MM.1S (cell line): ENCODE data around the gene ELMO1.

Experiments used
- DNase-seq: peaks from one replicate; pipeline ENCODE4 v3.0.0-alpha.2; 2015
- H2AFZ ChIP-seq: fragments of 300-600 bp; sonication (generic); 2 replicates; pipeline ENCODE4 v1.6.0; 2016; ENCODE audit warnings: antibody characterized with exemption, low read length
- H3F3A ChIP-seq: fragments of 300-600 bp; sonication (generic); 2 replicates; pipeline ENCODE4 v1.6.1; 2016; ENCODE audit warnings: mild to moderate bottlenecking, antibody characterized with exemption, low read length, moderate library complexity, mixed read lengths; ENCODE audit not compliant: insufficient read depth
- H3K27ac ChIP-seq: fragments of 300-600 bp; sonication (generic); 2 replicates; pipeline ENCODE4 v1.5.1; 2016; ENCODE audit warnings: mild to moderate bottlenecking, low read length
- H3K27me3 ChIP-seq: fragments of 300-600 bp; sonication (generic); replicated peaks from 2 replicates; pipeline ENCODE4 v1.6.0; 2016; ENCODE audit warnings: low read length; ENCODE audit not compliant: insufficient read depth
- H3K36me3 ChIP-seq: fragments of 300-600 bp; sonication (generic); replicated peaks from 2 replicates; pipeline ENCODE4 v1.6.1; 2016; ENCODE audit warnings: mild to moderate bottlenecking, low read length, mixed read lengths; ENCODE audit not compliant: insufficient read depth
- H3K4me1 ChIP-seq: fragments of 300-600 bp; sonication (generic); 2 replicates; pipeline ENCODE4 v1.6.1; 2016; ENCODE audit warnings: low read length, mixed read lengths
- H3K4me2 ChIP-seq: fragments of 300-600 bp; sonication (generic); 2 replicates; pipeline ENCODE4 v1.6.0; 2016; ENCODE audit warnings: low read depth, low read length
- H3K4me3 ChIP-seq: fragments of 300-600 bp; sonication (generic); 2 replicates; pipeline ENCODE4 v1.5.1; 2016; ENCODE audit warnings: low read length, mixed read lengths
- H3K79me2 ChIP-seq: fragments of 300-600 bp; sonication (generic); 2 replicates; pipeline ENCODE4 v1.6.1; 2016; ENCODE audit warnings: mixed run types, low read length, mixed read lengths
- H3K9ac ChIP-seq: fragments of 300-600 bp; sonication (generic); 2 replicates; pipeline ENCODE4 v1.6.1; 2016; ENCODE audit warnings: low read length, mixed read lengths
- H3K9me2 ChIP-seq: fragments of 300-600 bp; sonication (generic); replicated peaks from 2 replicates; pipeline ENCODE4 v1.6.1; 2016; ENCODE audit warnings: mild to moderate bottlenecking, low read length, mixed read lengths; ENCODE audit not compliant: insufficient read depth
- H3K9me3 ChIP-seq: fragments of 300-600 bp; sonication (generic); replicated peaks from 2 replicates; pipeline ENCODE4 v1.6.1; 2016; ENCODE audit warnings: mild to moderate bottlenecking, low read length, mixed read lengths; ENCODE audit not compliant: insufficient read depth
- H4K20me1 ChIP-seq: fragments of 300-600 bp; sonication (generic); 2 replicates; pipeline ENCODE4 v1.6.1; 2016; ENCODE audit warnings: mild to moderate bottlenecking, low read length, moderate library complexity, mixed read lengths; ENCODE audit not compliant: insufficient read depth
- EZH2 ChIP-seq: fragments of 300-600 bp; sonication (generic); optimal IDR thresholded peaks from 2 replicates; pipeline ENCODE3; 2017; ENCODE audit warnings: low read depth, mild to moderate bottlenecking, antibody characterized with exemption, low read length, mixed read lengths
- EZH2phosphoT487 ChIP-seq: fragments of 300-600 bp; sonication (generic); IDR thresholded peaks from 2 replicates; pipeline ENCODE4 v1.6.1; 2018; ENCODE audit warnings: antibody characterized with exemption, low read length
- TF ChIP-seq, protein P1 (sequence below): fragments of 300-600 bp; sonication (generic); IDR thresholded peaks from 2 replicates; pipeline ENCODE4 v1.5.1; 2016; ENCODE audit warnings: antibody characterized with exemption, low read length, mixed read lengths

Gene ELMO1

DNA sequence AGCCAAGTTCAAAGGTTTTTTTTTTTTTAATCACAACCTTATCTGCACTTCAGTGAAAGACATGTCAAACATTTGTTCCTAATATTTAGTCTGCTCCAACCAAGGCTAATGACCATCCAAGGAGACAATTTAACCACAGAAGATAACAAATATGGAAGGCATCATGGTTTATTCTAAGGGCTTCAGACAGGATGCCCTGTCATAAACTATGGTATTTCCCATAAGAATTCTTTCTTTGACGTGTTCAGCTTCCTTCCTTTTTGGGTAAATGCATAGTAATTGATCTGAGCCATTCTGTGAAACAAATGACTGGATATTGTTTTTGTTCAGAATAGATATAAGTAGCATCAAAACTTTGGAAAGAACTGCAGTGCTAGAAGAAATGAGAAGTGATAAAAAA is 397.9 kb downstream of the ELMO1 start:
- Histone ChIP-seq H3K27me3 (no peaks in the 10 kb centered on the region), H3K4me2 (no peak overlapping the region), H3F3A (no peaks in the 10 kb centered on the region), H3K79me2 (no peaks in the 10 kb centered on the region), H3K4me3 (no peak overlapping the region), H3K9ac (no peak overlapping the region), H3K27ac (no peak overlapping the region), H4K20me1 (no peaks in the 10 kb centered on the region; the same call in 1 of the 2 replicates), H3K9me3 (no peaks in the 10 kb centered on the region), H3K36me3 (no peaks in the 10 kb centered on the region), H3K4me1 (no peaks in the 10 kb centered on the region), H2AFZ (no peak overlapping the region), H3K9me2 (no peaks in the 10 kb centered on the region)
- TF ChIP-seq EZH2 = no peak
- TF ChIP-seq, protein P1, sequence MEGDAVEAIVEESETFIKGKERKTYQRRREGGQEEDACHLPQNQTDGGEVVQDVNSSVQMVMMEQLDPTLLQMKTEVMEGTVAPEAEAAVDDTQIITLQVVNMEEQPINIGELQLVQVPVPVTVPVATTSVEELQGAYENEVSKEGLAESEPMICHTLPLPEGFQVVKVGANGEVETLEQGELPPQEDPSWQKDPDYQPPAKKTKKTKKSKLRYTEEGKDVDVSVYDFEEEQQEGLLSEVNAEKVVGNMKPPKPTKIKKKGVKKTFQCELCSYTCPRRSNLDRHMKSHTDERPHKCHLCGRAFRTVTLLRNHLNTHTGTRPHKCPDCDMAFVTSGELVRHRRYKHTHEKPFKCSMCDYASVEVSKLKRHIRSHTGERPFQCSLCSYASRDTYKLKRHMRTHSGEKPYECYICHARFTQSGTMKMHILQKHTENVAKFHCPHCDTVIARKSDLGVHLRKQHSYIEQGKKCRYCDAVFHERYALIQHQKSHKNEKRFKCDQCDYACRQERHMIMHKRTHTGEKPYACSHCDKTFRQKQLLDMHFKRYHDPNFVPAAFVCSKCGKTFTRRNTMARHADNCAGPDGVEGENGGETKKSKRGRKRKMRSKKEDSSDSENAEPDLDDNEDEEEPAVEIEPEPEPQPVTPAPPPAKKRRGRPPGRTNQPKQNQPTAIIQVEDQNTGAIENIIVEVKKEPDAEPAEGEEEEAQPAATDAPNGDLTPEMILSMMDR = no peak
- no peak for TF ChIP-seq EZH2phosphoT487
- no peak for DNase-seq

DNA sequence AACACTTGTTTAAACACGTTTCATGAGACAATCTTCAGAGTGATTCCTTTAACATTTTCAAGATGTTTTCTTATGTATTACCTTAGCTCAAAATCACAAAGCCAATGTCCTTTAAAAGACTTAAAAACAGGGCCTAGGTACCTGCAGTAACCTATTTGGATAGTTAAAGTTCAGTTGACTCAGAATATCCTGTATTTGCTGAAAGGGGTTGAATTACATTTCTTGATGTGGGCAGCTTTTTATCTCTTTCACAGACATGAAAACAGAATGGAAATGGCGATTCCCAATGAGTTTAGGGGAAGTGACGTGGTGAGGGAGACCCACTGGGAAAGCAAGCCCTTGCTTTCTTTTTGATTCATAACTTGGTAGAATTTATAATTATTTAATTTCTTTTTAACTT is 400.0 kb downstream of the ELMO1 start:
- no peak overlapping the region for H3K4me3 ChIP-seq

DNA sequence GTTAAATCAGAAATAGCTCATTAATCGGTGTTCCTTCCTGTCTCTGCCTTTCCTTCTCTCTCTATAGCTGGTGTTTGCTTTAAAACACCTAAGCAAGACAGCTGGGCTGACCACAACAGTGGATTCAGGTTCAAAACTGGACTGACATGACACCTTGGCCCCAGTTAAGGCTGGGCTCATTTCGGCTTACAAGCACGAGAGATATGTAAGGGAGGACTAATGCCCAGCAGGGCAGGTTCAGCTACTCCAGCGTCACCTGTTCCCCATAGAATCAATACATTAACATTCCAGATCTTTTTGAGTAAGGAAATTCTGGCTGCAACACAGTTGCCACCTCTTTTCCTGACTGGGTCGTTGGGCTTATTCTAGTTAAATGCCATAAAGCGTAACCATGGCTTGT is 401.4 kb downstream of the ELMO1 start:
- H3K9me2 ChIP-seq = no peaks in the 10 kb centered on the region
- H3K4me2 ChIP-seq = no peak overlapping the region
- H3K9me3 ChIP-seq = no peaks in the 10 kb centered on the region
- H3K79me2 ChIP-seq = no peaks in the 10 kb centered on the region
- TF ChIP-seq EZH2phosphoT487 = no peak
- TF ChIP-seq, protein P1 = no peak
- no peak for TF ChIP-seq EZH2
- no peak overlapping the region for H3K27ac ChIP-seq
- H3F3A ChIP-seq = no peaks in the 10 kb centered on the region
- H3K9ac ChIP-seq = no peak overlapping the region
- no peaks in the 10 kb centered on the region for H3K36me3 ChIP-seq
- no peaks in the 10 kb centered on the region; the same call in 1 of the 2 replicates for H4K20me1 ChIP-seq
- no peak for DNase-seq
- no peak overlapping the region for H3K4me3 ChIP-seq
- no peak overlapping the region for H2AFZ ChIP-seq
- H3K27me3 ChIP-seq = no peaks in the 10 kb centered on the region
- H3K4me1 ChIP-seq = no peaks in the 10 kb centered on the region

More for the DNA sequence above, 400.0 kb downstream of the ELMO1 start:
- H4K20me1 ChIP-seq = no peaks in the 10 kb centered on the region; the same call in 1 of the 2 replicates
- TF ChIP-seq, protein P1 = no peak
- TF ChIP-seq EZH2 (no peak), EZH2phosphoT487 (no peak)
- no peaks in the 10 kb centered on the region for H3K79me2 ChIP-seq
- no peaks in the 10 kb centered on the region for H3K9me3 ChIP-seq
- H3K9ac ChIP-seq = no peak overlapping the region
- H2AFZ ChIP-seq = no peak overlapping the region
- no peaks in the 10 kb centered on the region for H3K9me2 ChIP-seq
- H3K36me3 ChIP-seq = no peaks in the 10 kb centered on the region
- no peaks in the 10 kb centered on the region for H3K4me1 ChIP-seq
- H3K27ac ChIP-seq = no peak overlapping the region
- H3K27me3 ChIP-seq = no peaks in the 10 kb centered on the region
- no peak overlapping the region for H3K4me2 ChIP-seq
- no peak for DNase-seq
- H3F3A ChIP-seq = no peaks in the 10 kb centered on the region
